Measurements from ENCODE around the gene DNAJC6.

DNAJC6 gene

DNA sequence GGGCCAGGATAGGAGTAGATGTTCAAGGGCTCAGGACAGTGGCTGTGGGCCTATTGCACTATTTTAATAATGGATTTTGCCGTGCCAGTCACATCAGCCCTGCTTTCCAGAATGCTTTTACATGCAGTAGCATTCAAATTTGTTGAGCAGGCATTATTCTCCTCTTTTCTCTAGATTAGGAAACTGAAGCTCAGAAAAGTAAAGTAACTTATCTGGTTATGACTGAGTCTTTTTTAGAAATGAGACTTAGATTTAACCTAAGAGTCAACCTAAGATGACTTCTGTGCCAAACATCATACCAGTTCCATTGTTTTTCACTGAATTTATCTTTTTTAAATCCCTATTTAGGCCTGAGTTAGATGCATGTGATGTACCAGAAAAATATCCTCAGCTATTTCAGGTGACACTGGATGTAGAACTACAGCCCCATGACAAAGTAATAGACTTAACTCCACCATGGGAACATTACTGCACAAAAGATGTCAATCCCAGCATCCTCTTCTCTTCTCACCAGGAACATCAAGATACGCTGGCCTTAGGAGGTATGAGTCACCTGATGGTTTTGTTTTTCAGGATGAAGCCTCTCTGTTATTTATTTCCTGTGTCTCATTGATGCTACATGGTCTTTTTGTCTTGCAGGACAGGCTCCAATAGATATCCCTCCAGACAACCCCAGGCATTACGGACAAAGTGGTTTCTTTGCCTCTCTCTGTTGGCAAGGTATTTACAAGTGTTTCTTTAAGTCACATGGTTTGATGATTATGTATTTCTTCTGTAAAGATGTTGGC lies 79.8 kb downstream of the DNAJC6 start:
- H3K27me3 ChIP-seq (ENCODE audit: insufficient read depth, low read depth) = no peaks in the 10 kb centered on the region

DNA sequence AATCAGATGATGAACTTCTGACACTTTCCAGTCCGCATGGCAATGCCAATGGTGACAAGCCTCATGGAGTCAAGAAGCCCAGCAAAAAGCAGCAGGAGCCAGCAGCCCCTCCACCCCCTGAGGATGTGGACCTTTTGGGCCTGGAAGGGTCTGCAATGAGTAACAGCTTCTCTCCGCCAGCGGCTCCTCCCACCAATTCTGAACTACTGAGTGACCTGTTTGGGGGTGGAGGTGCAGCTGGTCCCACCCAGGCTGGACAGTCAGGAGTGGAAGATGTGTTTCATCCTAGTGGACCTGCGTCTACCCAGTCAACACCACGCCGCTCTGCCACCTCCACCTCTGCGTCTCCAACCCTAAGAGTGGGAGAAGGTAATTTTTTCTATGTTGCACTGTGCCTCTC lies 83.2 kb downstream of the DNAJC6 start:
- Histone ChIP-seq H3K36me3 (ENCODE audit: insufficient read depth) (no peaks in the 10 kb centered on the region), H2AFZ (ENCODE audit: low read depth) (no peak overlapping the region), H3K4me1 (ENCODE audit: low read depth, poor library complexity, severe bottlenecking) (peaks cover 7% of the 10 kb centered on the region), H3K27me3 (ENCODE audit: insufficient read depth, low read depth) (no peaks in the 10 kb centered on the region), H4K20me1 (ENCODE audit: insufficient read depth) (no peaks in the 10 kb centered on the region), H3K4me2 (no peak overlapping the region), H3K27ac (no peak overlapping the region), H3K79me2 (ENCODE audit: insufficient read depth, low read depth) (no peaks in the 10 kb centered on the region), H3K9ac (no peak overlapping the region), H3K4me3 (IDR thresholded peaks at IDR 0.05; ENCODE audit: insufficient read depth, low read depth, low read length) (no peak overlapping the region)
- TF ChIP-seq, protein P1, sequence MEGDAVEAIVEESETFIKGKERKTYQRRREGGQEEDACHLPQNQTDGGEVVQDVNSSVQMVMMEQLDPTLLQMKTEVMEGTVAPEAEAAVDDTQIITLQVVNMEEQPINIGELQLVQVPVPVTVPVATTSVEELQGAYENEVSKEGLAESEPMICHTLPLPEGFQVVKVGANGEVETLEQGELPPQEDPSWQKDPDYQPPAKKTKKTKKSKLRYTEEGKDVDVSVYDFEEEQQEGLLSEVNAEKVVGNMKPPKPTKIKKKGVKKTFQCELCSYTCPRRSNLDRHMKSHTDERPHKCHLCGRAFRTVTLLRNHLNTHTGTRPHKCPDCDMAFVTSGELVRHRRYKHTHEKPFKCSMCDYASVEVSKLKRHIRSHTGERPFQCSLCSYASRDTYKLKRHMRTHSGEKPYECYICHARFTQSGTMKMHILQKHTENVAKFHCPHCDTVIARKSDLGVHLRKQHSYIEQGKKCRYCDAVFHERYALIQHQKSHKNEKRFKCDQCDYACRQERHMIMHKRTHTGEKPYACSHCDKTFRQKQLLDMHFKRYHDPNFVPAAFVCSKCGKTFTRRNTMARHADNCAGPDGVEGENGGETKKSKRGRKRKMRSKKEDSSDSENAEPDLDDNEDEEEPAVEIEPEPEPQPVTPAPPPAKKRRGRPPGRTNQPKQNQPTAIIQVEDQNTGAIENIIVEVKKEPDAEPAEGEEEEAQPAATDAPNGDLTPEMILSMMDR (conservative IDR thresholded peaks at IDR 0.05; ENCODE audit: low read depth, low read length) = no peak

More for the DNA sequence above, 79.8 kb downstream of the DNAJC6 start:
- H2AFZ ChIP-seq (ENCODE audit: low read depth) = no peak overlapping the region
- H3K27ac ChIP-seq = no peak overlapping the region
- TF ChIP-seq, protein P1 (conservative IDR thresholded peaks at IDR 0.05; ENCODE audit: low read depth, low read length) = no peak
- H3K79me2 ChIP-seq (ENCODE audit: insufficient read depth, low read depth) = no peaks in the 10 kb centered on the region
- H3K9ac ChIP-seq = no peak overlapping the region
- no peaks in the 10 kb centered on the region for H3K4me1 ChIP-seq (ENCODE audit: low read depth, poor library complexity, severe bottlenecking)
- no peaks in the 10 kb centered on the region for H4K20me1 ChIP-seq (ENCODE audit: insufficient read depth)
- H3K36me3 ChIP-seq (ENCODE audit: insufficient read depth) = no peaks in the 10 kb centered on the region
- H3K4me2 ChIP-seq = no peak overlapping the region
- no peak overlapping the region for H3K4me3 ChIP-seq (IDR thresholded peaks at IDR 0.05; ENCODE audit: insufficient read depth, low read depth, low read length)

DNA sequence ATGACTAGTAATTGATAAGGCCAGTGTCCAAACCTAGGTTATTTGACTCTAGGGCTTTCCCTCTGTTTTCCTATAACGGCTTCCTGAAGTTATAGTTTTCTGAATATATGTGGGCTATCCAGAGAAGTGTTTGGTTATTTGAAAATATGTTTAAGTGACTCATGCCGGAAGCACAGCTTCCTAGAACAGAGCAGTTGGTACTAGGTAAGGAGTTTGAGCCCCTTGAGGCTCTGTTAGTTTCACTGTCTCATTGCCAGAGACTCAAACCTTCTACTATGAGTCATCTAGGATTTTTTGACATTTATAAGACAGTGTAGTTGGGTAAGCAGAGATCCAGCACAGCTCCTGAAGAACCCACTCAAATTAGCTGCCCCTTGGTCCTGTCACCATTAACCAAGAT lies 84.0 kb downstream of the DNAJC6 start:
- Histone ChIP-seq H3K79me2 (ENCODE audit: insufficient read depth, low read depth) (no peaks in the 10 kb centered on the region), H3K27me3 (ENCODE audit: insufficient read depth, low read depth) (no peaks in the 10 kb centered on the region), H3K9ac (no peak overlapping the region), H3K27ac (no peak overlapping the region), H3K4me2 (no peak overlapping the region), H2AFZ (ENCODE audit: low read depth) (no peak overlapping the region), H3K36me3 (ENCODE audit: insufficient read depth) (no peaks in the 10 kb centered on the region), H3K4me1 (ENCODE audit: low read depth, poor library complexity, severe bottlenecking) (peaks cover 7% of the 10 kb centered on the region), H3K4me3 (IDR thresholded peaks at IDR 0.05; ENCODE audit: insufficient read depth, low read depth, low read length) (no peak overlapping the region), H4K20me1 (ENCODE audit: insufficient read depth) (no peaks in the 10 kb centered on the region)
- TF ChIP-seq, protein P1 (conservative IDR thresholded peaks at IDR 0.05; ENCODE audit: low read depth, low read length) = no peak

DNA sequence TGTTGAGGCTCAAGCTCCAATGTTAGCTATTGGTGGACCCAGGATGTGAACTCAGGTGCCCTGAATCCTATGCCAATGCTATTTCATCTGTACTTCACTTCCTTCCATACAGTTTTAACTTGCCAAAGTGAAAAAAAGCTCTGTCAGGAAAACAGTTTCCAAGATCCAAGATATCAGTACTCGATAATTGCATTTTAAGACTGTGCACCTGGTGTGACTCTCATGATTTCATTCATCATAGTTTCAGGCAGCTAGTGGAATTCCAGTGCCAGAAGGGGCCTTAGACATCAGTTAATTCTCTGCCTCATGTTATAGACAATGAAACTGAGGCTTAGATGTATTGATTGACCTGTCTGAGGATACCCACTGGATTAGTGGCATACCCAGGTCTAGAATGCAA lies 84.6 kb downstream of the DNAJC6 start:
- H3K4me1 ChIP-seq (ENCODE audit: low read depth, poor library complexity, severe bottlenecking) = peaks cover 7% of the 10 kb centered on the region

More for the DNA sequence above, 84.6 kb downstream of the DNAJC6 start:
- TF ChIP-seq, protein P1 (conservative IDR thresholded peaks at IDR 0.05; ENCODE audit: low read depth, low read length) = no peak
- H3K27me3 ChIP-seq (ENCODE audit: insufficient read depth, low read depth) = no peaks in the 10 kb centered on the region
- no peak overlapping the region for H3K4me2 ChIP-seq
- H3K4me3 ChIP-seq (IDR thresholded peaks at IDR 0.05; ENCODE audit: insufficient read depth, low read depth, low read length) = no peak overlapping the region
- H4K20me1 ChIP-seq (ENCODE audit: insufficient read depth) = no peaks in the 10 kb centered on the region
- H3K27ac ChIP-seq = no peak overlapping the region
- H3K9ac ChIP-seq = no peak overlapping the region
- H3K36me3 ChIP-seq (ENCODE audit: insufficient read depth) = no peaks in the 10 kb centered on the region
- H3K79me2 ChIP-seq (ENCODE audit: insufficient read depth, low read depth) = no peaks in the 10 kb centered on the region
- no peak overlapping the region for H2AFZ ChIP-seq (ENCODE audit: low read depth)

Data from KMS-11 (cell line).